ENCODE measurements around the gene HES1.

GRCh38 chr3:194093842-194094241 is 42.1 kb upstream of the HES1 start:
- TF ChIP-seq SPI1 (IDR thresholded peaks at IDR 0.05; ENCODE audit: borderline replicate concordance, low read depth): no peak
- TF ChIP-seq CTCF (IDR thresholded peaks at IDR 0.05; ENCODE audit: insufficient read depth, low read length): no peak
- no peak for TF ChIP-seq REST (IDR thresholded peaks at IDR 0.05; ENCODE audit: insufficient replicate concordance, low read depth)
- TF ChIP-seq POLR2AphosphoS5 (IDR thresholded peaks at IDR 0.05; ENCODE audit: low read depth): no peak
